Measurements from ENCODE around the gene FYB1. TPM values are rescaled to one million over a fixed set of nuclear protein-coding genes. Genes with fewer than 3 reads are reported as not detected.

FYB1 gene
- total RNA-seq, 2 experiments from 2014 or later: 0.16 TPM; not detected in 1

DNA sequence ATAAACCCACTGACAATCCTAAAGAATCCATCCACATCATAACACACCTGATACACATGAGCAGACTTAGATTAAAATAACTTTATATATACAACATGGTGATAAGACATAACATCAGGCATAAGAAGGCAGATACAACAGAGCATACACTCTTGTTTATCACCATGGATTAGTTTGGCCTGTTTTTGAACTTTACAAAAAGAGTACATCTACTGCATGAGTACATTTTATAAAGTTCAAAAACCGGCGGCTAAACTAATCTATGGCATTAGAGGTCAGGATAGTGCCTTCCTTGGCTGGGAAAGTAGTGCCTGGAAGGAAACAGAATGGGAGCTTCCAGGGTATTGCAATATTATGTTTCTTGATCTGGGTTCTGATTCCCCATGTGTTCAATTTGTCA, 160.3 kb downstream of the FYB1 start:
- Histone ChIP-seq H3K4me3 (ENCODE audit: low read depth, low read length, poor library complexity, severe bottlenecking) (no peak overlapping the region), H3K27ac (ENCODE audit: low read depth, low read length, poor library complexity, severe bottlenecking) (no peak overlapping the region)
- CTCF ChIA-PET (ENCODE audit: unreplicated experiment): no interaction called here

DNA sequence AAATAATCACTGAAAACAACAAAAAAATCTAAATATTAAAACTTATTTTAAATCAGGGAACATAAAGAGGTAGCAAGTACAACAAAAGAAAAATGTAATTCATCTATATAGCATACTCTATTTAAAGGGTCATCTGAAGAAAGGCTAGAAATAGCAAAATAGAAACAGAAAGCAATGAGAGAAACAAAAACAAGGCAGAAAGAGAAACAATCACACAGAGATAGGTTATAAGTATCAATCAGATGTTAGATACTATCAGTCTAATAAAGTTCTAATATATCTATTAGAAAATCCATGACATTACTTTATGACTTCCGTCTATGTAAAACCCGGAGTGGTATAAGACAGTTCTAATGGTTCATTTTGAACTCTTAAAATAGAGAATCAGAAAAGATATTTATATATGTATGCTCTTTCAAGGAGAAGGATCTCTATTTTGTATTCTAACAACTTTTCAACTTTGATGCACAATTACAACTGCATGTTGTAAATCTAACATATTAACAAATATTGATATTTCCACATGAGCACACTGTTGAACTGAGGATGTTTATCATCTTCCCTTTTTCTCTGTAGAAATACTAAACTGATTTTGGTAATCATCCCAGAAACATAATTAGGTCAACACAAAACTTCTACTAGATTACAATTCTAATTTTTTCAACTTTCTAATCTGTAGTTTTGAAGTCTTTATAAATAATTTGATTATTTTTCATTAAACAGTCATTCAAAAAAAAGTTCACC, 161.0 kb downstream of the FYB1 start:
- DNase-seq (ENCODE audit: low spot score): no peak
- peak overlapping the region; percentile 52 for H3K4me2 ChIP-seq (ENCODE audit: low read length)
- CTCF ChIA-PET (ENCODE audit: unreplicated experiment): no interaction called here
- TF ChIP-seq, protein P1, sequence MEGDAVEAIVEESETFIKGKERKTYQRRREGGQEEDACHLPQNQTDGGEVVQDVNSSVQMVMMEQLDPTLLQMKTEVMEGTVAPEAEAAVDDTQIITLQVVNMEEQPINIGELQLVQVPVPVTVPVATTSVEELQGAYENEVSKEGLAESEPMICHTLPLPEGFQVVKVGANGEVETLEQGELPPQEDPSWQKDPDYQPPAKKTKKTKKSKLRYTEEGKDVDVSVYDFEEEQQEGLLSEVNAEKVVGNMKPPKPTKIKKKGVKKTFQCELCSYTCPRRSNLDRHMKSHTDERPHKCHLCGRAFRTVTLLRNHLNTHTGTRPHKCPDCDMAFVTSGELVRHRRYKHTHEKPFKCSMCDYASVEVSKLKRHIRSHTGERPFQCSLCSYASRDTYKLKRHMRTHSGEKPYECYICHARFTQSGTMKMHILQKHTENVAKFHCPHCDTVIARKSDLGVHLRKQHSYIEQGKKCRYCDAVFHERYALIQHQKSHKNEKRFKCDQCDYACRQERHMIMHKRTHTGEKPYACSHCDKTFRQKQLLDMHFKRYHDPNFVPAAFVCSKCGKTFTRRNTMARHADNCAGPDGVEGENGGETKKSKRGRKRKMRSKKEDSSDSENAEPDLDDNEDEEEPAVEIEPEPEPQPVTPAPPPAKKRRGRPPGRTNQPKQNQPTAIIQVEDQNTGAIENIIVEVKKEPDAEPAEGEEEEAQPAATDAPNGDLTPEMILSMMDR (conservative IDR thresholded peaks at IDR 0.05; ENCODE audit: low read length): no peak
- TF ChIP-seq EZH2phosphoT487 (IDR thresholded peaks at IDR 0.05; ENCODE audit: borderline replicate concordance, low read depth, low read length): no peak
- no peaks in the 10 kb centered on the region for H3K9me2 ChIP-seq (ENCODE audit: insufficient read depth, low read length)
- peaks cover 14% of the 10 kb centered on the region; the same call in 1 of the 2 replicates for H4K20me1 ChIP-seq (ENCODE audit: insufficient read depth, low read length)
- H3K36me3 ChIP-seq (ENCODE audit: insufficient read depth, low read length): peaks cover 4% of the 10 kb centered on the region; the same call in 1 of the 2 replicates
- H3K4me3 ChIP-seq (ENCODE audit: low read depth, low read length, poor library complexity, severe bottlenecking): peak overlapping the region; percentile 32
- H2AFZ ChIP-seq (ENCODE audit: low read length): no peak overlapping the region
- no peaks in the 10 kb centered on the region for H3K9me3 ChIP-seq (ENCODE audit: low read length)
- H3K79me2 ChIP-seq (ENCODE audit: insufficient read depth, low read depth, low read length): peaks cover 61% of the 10 kb centered on the region
- H3K27ac ChIP-seq (ENCODE audit: low read depth, low read length, poor library complexity, severe bottlenecking): no peak overlapping the region
- POLR2A ChIA-PET: no interaction called here
- BruUV-seq (replicated peaks): no TSS peak
- H3K4me1 ChIP-seq (ENCODE audit: insufficient read depth, low read length, poor library complexity, severe bottlenecking): peaks cover 9% of the 10 kb centered on the region
- intact Hi-C loops (cut with micrococcal nuclease; ENCODE audit: unreplicated experiment): no loop called here

More for the DNA sequence above, 160.3 kb downstream of the FYB1 start:
- peaks cover 15% of the 10 kb centered on the region; the same call in 1 of the 2 replicates for H4K20me1 ChIP-seq (ENCODE audit: insufficient read depth, low read length)
- no TSS peak for BruUV-seq (replicated peaks)
- TF ChIP-seq EZH2phosphoT487 (IDR thresholded peaks at IDR 0.05; ENCODE audit: borderline replicate concordance, low read depth, low read length): no peak
- TF ChIP-seq, protein P1 (conservative IDR thresholded peaks at IDR 0.05; ENCODE audit: low read length): no peak
- intact Hi-C loops (cut with micrococcal nuclease; ENCODE audit: unreplicated experiment): no loop called here
- POLR2A ChIA-PET: no interaction called here
- peaks cover 4% of the 10 kb centered on the region; the same call in 1 of the 2 replicates for H3K36me3 ChIP-seq (ENCODE audit: insufficient read depth, low read length)
- H2AFZ ChIP-seq (ENCODE audit: low read length): no peak overlapping the region
- no peaks in the 10 kb centered on the region for H3K9me2 ChIP-seq (ENCODE audit: insufficient read depth, low read length)
- H3K4me1 ChIP-seq (ENCODE audit: insufficient read depth, low read length, poor library complexity, severe bottlenecking): peaks cover 9% of the 10 kb centered on the region
- peaks cover 67% of the 10 kb centered on the region for H3K79me2 ChIP-seq (ENCODE audit: insufficient read depth, low read depth, low read length)
- no peaks in the 10 kb centered on the region for H3K9me3 ChIP-seq (ENCODE audit: low read length)
- no peak for DNase-seq (ENCODE audit: low spot score)
- no peak overlapping the region for H3K4me2 ChIP-seq (ENCODE audit: low read length)

DNA sequence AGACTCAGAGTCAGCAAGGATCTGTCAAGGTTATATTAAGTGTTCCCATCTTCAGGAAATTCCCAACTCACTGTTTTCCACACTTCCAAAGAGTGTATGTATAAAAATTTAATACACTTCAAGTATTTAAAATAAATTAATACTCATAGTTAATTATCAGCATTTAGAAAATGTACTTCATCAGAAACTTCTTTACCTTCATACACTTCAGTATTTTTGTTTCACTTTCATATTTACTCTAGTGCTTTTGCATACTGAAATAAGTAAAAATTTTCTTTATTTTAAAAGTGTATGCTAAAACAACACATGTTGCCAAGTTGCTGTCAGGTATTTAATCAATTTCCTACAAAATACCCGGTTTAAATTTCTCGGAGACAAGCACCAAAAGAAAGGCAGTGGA, 161.6 kb downstream of the FYB1 start:
- no peak overlapping the region for H2AFZ ChIP-seq (ENCODE audit: low read length)
- no peak overlapping the region for H3K27ac ChIP-seq (ENCODE audit: low read depth, low read length, poor library complexity, severe bottlenecking)
- no peaks in the 10 kb centered on the region for H3K9me2 ChIP-seq (ENCODE audit: insufficient read depth, low read length)
- peaks cover 55% of the 10 kb centered on the region for H3K79me2 ChIP-seq (ENCODE audit: insufficient read depth, low read depth, low read length)
- intact Hi-C loops (cut with micrococcal nuclease; ENCODE audit: unreplicated experiment): no loop called here
- peaks cover 4% of the 10 kb centered on the region; the same call in 1 of the 2 replicates for H3K36me3 ChIP-seq (ENCODE audit: insufficient read depth, low read length)
- H4K20me1 ChIP-seq (ENCODE audit: insufficient read depth, low read length): peaks cover 7% of the 10 kb centered on the region; the same call in 1 of the 2 replicates
- DNase-seq (ENCODE audit: low spot score): no peak
- CTCF ChIA-PET (ENCODE audit: unreplicated experiment): no interaction called here
- no peaks in the 10 kb centered on the region for H3K9me3 ChIP-seq (ENCODE audit: low read length)
- POLR2A ChIA-PET: no interaction called here
- peaks cover 9% of the 10 kb centered on the region for H3K4me1 ChIP-seq (ENCODE audit: insufficient read depth, low read length, poor library complexity, severe bottlenecking)
- no TSS peak for BruUV-seq (replicated peaks)
- peak overlapping the region; percentile 52 for H3K4me2 ChIP-seq (ENCODE audit: low read length)
- peak overlapping the region; percentile 32 for H3K4me3 ChIP-seq (ENCODE audit: low read depth, low read length, poor library complexity, severe bottlenecking)
- TF ChIP-seq, protein P1 (conservative IDR thresholded peaks at IDR 0.05; ENCODE audit: low read length): no peak
- TF ChIP-seq EZH2phosphoT487 (IDR thresholded peaks at IDR 0.05; ENCODE audit: borderline replicate concordance, low read depth, low read length): no peak
